Epithelial cell of proximal tubule (primary cell): Measurements from ENCODE around the gene SINHCAF. TPM values are rescaled to one million over a fixed set of nuclear protein-coding genes. Genes with fewer than 3 reads are reported as not detected.

Experiments used
- DNase-seq: peaks from one replicate; pipeline ENCODE4 v3.0.0-alpha.2; 2011; ENCODE audit warnings: low read depth
- H3K4me3 ChIP-seq: 2 replicates; pipeline ENCODE4 v1.5.1; 2011; ENCODE audit warnings: low read depth, mild to moderate bottlenecking, low read length
- total RNA-seq: library from RNA; depleted of rRNA; stranded (reverse); fragments of >200 nt; gene quantifications from 2 replicates; pipeline ENCODE4 v1.2.3, GENCODE V29; 2015
- TF ChIP-seq, protein P1 (sequence below): conservative IDR thresholded peaks from 2 replicates; pipeline ENCODE4 v1.5.1; 2012; ENCODE audit warnings: low read depth, mild to moderate bottlenecking, low read length

The SINHCAF gene
- total RNA-seq, 1 donor from 2014 or later, result 93.5 TPM

DNA sequence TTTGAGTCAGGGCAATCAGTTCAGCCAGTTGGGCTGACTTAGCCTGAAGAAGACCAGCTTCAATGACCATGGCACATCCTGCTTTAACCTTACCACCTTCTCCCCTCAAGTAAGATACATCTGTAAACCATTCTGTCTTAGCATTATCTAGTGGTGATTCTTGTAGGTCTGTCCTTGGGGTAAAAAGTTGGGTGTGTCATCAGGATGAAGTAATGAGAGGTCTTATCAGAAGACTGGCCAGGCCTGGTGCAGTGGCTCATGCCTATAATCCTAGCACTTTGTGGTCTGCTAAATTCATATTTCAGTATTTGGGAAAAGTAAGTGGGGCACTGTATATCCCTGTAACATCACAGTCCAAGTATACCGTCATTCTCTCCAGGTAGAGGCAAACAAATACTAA, 19.1 kb downstream of the SINHCAF start:
- H3K4me3 ChIP-seq, result no peak overlapping the region
- DNase-seq, result no peak
- TF ChIP-seq, protein P1, sequence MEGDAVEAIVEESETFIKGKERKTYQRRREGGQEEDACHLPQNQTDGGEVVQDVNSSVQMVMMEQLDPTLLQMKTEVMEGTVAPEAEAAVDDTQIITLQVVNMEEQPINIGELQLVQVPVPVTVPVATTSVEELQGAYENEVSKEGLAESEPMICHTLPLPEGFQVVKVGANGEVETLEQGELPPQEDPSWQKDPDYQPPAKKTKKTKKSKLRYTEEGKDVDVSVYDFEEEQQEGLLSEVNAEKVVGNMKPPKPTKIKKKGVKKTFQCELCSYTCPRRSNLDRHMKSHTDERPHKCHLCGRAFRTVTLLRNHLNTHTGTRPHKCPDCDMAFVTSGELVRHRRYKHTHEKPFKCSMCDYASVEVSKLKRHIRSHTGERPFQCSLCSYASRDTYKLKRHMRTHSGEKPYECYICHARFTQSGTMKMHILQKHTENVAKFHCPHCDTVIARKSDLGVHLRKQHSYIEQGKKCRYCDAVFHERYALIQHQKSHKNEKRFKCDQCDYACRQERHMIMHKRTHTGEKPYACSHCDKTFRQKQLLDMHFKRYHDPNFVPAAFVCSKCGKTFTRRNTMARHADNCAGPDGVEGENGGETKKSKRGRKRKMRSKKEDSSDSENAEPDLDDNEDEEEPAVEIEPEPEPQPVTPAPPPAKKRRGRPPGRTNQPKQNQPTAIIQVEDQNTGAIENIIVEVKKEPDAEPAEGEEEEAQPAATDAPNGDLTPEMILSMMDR, result no peak

DNA sequence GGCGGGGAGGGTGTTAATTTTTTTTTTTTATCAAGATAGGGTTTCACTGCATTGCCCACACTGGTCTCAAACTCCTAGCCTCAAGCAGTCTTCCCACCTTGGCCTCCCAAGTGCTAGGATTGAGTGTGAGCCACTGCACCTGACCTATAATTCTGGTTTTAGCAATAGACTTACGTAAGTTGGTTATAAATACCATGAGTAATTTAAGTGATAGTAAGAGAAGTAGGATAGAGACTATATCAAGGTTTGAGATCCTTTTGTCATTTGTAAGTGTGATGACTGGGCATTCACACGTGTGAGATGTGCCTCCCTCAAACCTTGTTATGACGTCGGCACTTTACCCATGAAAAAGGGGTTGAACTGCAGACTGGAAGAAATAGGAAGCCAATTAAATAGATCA, 22.5 kb downstream of the SINHCAF start:
- H3K4me3 ChIP-seq, result no peak overlapping the region
- TF ChIP-seq, protein P1, result no peak
- DNase-seq, result no peak

DNA sequence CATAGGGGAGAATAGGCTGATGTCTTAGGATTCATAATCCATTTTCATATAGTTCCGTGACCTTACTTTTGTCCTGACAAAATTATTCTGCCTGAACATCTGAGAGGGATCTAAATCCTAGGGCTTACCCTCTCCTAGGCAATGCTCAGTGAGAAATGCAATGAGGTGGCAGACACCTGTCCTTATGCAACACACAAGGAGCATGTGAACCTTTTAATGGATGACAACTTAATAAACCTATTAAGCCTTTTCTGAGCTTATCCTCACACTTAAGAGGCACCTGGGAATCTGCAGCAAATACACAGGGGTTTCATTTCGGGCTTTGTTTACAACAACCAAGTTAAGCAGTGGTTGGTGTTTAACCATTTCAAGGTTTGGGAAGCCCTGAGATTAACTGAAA, 24.6 kb downstream of the SINHCAF start:
- TF ChIP-seq, protein P1, result no peak
- no peak overlapping the region for H3K4me3 ChIP-seq
- no peak for DNase-seq

DNA sequence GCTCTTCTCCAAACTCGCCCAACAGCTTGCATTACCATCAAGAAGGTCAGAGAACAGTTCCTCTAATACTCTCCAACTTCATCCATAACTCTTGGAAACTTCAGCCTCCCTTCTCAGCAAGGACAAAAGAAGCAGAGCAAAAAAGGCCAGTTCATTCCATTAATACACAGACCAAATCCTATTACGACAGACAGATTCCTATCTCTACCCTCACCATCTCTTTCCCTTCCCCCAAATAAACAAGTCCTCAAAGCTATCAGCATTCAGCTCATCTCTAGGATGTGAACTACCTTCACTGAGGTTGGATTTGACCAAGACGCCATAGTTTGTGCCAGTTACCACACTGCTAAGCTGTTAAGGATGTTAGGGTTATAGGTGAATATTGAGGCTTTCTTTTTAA, 25.2 kb downstream of the SINHCAF start:
- DNase-seq, result no peak
- TF ChIP-seq, protein P1, result no peak
- no peak overlapping the region for H3K4me3 ChIP-seq

DNA sequence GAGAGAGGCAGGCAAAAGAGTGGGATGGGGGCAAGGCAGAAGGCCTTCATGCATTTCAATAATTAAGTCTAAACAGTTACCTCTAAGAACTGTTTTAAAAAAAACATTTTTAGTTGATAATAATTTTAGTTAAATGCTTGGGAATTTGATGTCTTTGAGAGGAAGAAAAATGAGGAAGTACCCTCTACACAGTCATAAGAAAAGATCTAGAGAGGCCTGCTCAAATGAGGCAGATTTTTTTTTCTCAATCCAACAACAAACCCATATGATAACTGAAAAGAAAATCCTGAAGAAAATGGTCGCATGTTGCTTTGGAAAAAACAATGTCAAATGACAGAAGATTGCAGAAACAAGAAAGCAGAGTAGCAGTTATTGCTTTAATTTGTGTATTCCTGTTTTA, 25.6 kb downstream of the SINHCAF start:
- TF ChIP-seq, protein P1, result no peak
- H3K4me3 ChIP-seq, result no peak overlapping the region
- DNase-seq, result no peak

DNA sequence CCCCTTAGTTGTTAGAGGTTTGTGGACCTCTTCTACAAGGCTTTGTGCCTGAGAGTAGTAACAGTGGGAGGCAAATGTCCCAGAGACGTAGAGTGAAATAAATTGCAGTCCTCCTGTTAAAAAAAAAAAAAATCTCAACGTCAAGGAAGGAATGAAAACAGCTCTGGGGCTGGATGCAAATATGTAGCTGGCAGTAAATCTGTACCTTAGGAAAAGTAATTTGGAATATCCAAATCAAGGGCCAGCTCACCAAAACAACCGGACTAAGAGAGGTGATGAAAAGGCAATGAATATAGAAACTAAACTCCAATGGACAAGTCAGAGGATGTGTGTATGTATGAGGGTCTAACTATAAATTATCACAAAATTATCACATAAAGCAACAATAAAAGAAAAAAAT, 27.0 kb downstream of the SINHCAF start:
- DNase-seq, result no peak
- H3K4me3 ChIP-seq, result no peak overlapping the region
- TF ChIP-seq, protein P1, result no peak

DNA sequence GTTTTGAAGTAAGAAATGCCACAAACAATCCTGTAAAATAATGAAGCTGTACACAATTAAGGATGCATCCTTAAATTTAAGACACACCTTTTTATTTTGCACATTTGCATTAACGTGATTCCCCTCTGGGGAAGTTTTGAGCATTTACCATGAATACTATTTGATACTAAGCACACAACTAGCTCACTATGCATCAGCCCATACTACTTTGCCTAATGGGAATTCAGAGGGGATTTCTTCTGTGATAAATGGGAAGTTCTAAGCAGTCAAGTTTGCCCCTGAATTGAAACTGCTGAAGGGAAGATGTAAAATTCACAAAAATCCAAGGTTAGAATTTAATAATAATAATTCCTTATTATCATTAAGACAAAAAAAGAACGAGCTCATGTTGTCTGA, 27.4 kb downstream of the SINHCAF start:
- DNase-seq, result no peak
- TF ChIP-seq, protein P1, result no peak
- no peak overlapping the region for H3K4me3 ChIP-seq
